ENCODE measurements around the gene ASIC1.
A peak's percentile ranks its signal among the peaks of the same experiment; 100 is the strongest.
"Not testable (repeated sequence)": the region's sequence is repeated elsewhere in the genome, so short reads cannot be mapped to it uniquely, and the experiment has no call there.

Gene ASIC1

DNA sequence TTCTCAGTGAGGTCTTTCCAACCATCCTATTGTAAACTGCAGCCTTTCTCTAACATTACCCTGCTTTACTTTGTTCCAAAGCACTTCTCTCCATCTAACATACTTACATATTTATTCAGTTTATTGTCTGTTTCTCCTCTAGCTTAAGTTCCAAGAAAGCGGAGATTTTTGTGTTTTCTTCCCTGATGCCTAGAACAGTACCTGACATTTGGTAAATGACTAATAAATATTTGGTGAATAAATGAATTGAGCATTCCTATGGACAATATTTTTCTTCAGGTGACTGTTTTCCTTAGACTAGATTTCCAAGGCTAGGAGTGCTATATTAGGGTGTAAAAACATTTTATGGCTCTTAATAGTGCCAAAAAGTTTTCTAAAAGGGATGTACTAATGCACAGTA is 34.5 kb upstream of the ASIC1 start:
- Histone ChIP-seq H3K9me3 (no peaks in the 10 kb centered on the region), H3K36me3 (peaks cover 23% of the 10 kb centered on the region; the same call in 1 of the 2 replicates), H3K4me2 (peak overlapping the region; percentile 84), H4K20me1 (peaks cover 33% of the 10 kb centered on the region), H3K4me1 (peaks cover 34% of the 10 kb centered on the region), H3K4me3 (no peak overlapping the region), H3K27me3 (no peaks in the 10 kb centered on the region), H3K27ac (no peak overlapping the region), H3K9ac (no peak overlapping the region)
- no peak for TF ChIP-seq Cebpa-rat (IDR thresholded peaks at IDR 0.05)

DNA sequence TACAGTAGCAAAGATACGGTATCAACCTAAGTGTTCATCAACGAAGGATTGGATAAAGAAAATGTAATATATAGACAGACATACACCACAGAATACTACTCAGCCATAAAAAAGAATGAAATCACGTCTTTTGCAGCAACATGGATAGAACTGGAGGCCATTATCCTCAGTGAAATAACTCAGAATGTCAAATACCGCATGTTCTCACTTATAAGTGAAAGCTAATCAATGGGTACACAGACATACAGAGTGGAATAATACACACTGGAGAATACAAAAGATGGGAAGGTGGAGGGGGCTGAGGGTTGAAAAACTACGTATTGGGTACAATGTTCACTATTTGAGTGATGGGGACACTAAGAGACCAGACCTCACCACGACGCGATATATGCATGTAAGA is 33.2 kb upstream of the ASIC1 start:
- Histone ChIP-seq H3K9me3 (no peaks in the 10 kb centered on the region), H3K4me1 (peaks cover 34% of the 10 kb centered on the region), H3K4me3 (peak overlapping the region; percentile 94), H4K20me1 (peaks cover 20% of the 10 kb centered on the region), H3K9ac (peak overlapping the region; percentile 91), H3K27ac (peak overlapping the region; percentile 91; the same call in 1 of the 2 replicates), H3K4me2 (peak overlapping the region; percentile 84), H3K36me3 (peaks cover 17% of the 10 kb centered on the region; the same call in 1 of the 2 replicates), H3K27me3 (no peaks in the 10 kb centered on the region)
- TF ChIP-seq Cebpa-rat (IDR thresholded peaks at IDR 0.05), result no peak

DNA sequence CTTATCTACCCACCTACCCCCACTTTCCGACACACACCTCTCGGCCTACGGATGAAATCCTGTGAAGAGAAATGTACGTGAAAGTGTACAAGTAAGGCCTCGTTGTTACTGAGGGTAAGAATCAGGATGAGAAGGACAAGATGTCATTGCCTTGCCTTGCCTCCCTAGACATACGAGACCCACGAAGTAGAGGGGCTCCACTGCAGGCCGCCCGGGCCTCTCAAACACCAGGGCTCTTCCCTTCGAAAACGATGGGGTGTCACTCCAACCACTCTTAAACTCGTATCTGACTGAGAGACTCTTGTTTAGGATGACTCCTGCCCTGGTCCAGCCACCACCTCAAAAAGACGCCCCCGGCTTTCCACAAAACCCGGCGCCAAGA is 32.6 kb upstream of the ASIC1 start:
- Histone ChIP-seq H3K4me3 (peak overlapping the region; percentile 94), H4K20me1 (peaks cover 15% of the 10 kb centered on the region), H3K4me1 (peaks cover 34% of the 10 kb centered on the region), H3K4me2 (peak overlapping the region; percentile 84), H3K9me3 (no peaks in the 10 kb centered on the region), H3K27ac (peak overlapping the region; percentile 91), H3K36me3 (peaks cover 15% of the 10 kb centered on the region; the same call in 1 of the 2 replicates), H3K9ac (peak overlapping the region; percentile 91), H3K27me3 (no peaks in the 10 kb centered on the region)
- TF ChIP-seq Cebpa-rat (IDR thresholded peaks at IDR 0.05), result no peak

DNA sequence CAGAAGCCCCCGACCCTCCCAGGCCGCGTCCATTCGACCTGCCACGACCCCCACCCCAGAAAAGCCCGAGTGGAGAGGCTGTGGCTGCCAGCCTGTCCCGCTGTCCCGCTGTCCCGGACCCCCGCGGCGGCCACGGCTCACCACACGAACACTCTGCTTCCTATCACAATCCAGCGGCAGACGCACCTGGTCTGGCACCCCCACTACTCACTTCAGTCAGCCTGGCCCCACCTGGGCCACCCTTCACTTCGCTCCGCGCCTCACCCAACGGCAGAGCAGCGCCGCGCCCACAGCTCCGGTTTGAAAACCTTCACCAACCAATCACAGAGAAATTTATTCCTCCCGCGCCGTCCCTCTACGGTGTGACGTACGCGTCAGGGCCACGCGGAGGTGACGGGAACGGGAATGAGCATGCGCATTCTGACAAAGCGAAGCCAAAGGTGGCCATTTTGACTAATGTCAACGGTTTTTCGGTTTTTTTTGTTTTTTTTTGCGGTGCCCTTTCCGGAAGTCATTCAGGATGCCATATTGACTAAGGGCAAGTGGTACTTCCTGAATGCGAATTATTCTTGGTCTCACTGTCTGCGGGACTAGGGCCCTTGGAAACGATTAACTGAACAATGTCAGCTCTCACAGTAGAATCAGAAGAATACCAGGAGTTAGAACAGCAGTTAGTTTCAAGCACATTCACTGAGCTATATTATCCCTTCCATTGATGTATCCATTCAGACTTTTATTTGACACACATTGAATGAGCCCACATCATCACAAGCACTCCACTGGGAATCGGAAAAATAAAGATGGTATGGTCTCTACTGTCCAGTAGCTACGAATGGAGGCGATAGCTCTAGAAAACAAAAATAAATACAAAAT is 32.0 kb upstream of the ASIC1 start, which contains the start of gene RACGAP1:
TSS of gene RACGAP1 (minus strand) at position 308 of the 873 bp plus-strand sequence. CDS start 8,779 bp downstream, outside the sequence.
- peaks cover 34% of the 10 kb centered on the region for H3K4me1 ChIP-seq
- peaks cover 9% of the 10 kb centered on the region for H4K20me1 ChIP-seq
- H3K36me3 ChIP-seq, result peaks cover 15% of the 10 kb centered on the region; the same call in 1 of the 2 replicates
- peak within 1 kb of the TSS; percentile 91 for H3K9ac ChIP-seq
- no peaks in the 10 kb centered on the region for H3K9me3 ChIP-seq
- H3K4me3 ChIP-seq, result peak within 1 kb of the TSS; percentile 94
- no peak for TF ChIP-seq Cebpa-rat (IDR thresholded peaks at IDR 0.05)
- H3K27ac ChIP-seq, result peak within 1 kb of the TSS; percentile 91
- peak within 1 kb of the TSS; percentile 84 for H3K4me2 ChIP-seq
- no peaks in the 10 kb centered on the region for H3K27me3 ChIP-seq

DNA sequence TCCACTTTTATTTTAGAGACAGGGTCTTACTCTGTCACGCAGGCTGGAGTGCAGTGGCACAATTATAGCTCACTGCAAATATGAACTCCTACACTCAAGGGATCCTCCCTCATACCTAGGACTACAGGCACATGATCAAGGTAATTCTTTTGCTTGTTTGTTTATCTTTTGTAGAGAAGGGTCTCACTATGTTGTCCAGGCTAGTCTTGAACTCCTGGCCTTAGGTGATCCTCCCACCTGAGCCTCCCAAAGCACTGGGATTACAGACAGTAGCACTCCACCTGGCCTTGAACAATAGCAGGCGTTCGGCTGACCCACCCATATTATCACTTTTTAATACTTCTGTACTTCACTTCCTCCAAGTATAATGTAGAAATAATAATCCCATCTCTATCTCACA is 30.7 kb upstream of the ASIC1 start:
- Histone ChIP-seq H3K4me3 (no peak overlapping the region), H3K4me1 (peaks cover 34% of the 10 kb centered on the region), H3K4me2 (no peak overlapping the region), H3K27me3 (no peaks in the 10 kb centered on the region), H3K36me3 (peaks cover 9% of the 10 kb centered on the region; the same call in 1 of the 2 replicates), H3K9me3 (no peaks in the 10 kb centered on the region), H3K27ac (no peak overlapping the region), H4K20me1 (no peaks in the 10 kb centered on the region), H3K9ac (no peak overlapping the region)
- TF ChIP-seq Cebpa-rat (IDR thresholded peaks at IDR 0.05), result no peak

DNA sequence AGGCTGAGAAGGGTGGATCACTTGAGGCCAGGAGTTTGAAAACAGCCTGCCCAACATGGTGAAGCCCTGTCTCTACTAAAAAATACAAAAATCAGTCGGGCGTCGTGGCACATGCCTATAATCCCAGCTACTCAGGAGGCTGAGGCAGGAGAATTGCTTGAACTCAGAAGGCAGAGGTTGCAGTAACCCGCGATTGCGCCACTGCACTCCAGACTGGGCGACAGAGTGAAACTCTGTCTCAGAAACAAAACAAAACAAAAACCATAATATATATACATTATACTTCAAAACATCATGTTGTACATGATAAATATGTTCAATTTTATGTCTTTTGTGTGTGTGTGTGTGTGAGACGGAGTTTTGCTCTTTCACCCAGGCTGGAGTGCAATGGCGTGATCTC is 26.9 kb upstream of the ASIC1 start:
- not testable (repeated sequence) for H3K9me3 ChIP-seq, H3K9ac ChIP-seq, H3K36me3 ChIP-seq, H3K4me3 ChIP-seq, H3K4me2 ChIP-seq, H4K20me1 ChIP-seq, H3K27me3 ChIP-seq, H3K27ac ChIP-seq
- peaks cover 15% of the 10 kb centered on the region for H3K4me1 ChIP-seq

DNA sequence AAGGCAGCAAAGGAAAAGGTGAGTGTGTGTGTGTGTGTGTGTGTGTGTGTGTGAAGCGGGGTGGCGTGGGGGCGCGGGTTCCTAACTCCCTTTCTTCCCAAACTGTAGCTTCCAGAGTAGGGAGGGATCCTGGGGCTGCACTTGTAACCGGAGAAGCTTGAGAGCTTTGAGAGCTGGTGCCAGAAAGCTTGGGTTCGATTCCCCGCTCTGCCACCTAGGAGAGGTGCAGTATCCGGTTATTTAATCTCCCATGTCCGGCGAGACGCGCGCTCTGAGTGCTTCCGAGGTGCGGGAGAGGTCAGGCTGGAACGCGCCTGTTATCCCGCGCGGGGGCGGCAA is 24.9 kb upstream of the ASIC1 start:
- no peak overlapping the region for H3K9ac ChIP-seq
- H3K4me1 ChIP-seq, result peaks cover 8% of the 10 kb centered on the region; the same call in 1 of the 2 replicates
- H3K9me3 ChIP-seq, result no peaks in the 10 kb centered on the region
- H3K4me3 ChIP-seq, result no peak overlapping the region
- H3K27me3 ChIP-seq, result no peaks in the 10 kb centered on the region
- TF ChIP-seq Cebpa-rat (IDR thresholded peaks at IDR 0.05), result no peak
- no peak overlapping the region for H3K4me2 ChIP-seq
- H4K20me1 ChIP-seq, result no peaks in the 10 kb centered on the region
- H3K36me3 ChIP-seq, result no peaks in the 10 kb centered on the region
- no peak overlapping the region for H3K27ac ChIP-seq

DNA sequence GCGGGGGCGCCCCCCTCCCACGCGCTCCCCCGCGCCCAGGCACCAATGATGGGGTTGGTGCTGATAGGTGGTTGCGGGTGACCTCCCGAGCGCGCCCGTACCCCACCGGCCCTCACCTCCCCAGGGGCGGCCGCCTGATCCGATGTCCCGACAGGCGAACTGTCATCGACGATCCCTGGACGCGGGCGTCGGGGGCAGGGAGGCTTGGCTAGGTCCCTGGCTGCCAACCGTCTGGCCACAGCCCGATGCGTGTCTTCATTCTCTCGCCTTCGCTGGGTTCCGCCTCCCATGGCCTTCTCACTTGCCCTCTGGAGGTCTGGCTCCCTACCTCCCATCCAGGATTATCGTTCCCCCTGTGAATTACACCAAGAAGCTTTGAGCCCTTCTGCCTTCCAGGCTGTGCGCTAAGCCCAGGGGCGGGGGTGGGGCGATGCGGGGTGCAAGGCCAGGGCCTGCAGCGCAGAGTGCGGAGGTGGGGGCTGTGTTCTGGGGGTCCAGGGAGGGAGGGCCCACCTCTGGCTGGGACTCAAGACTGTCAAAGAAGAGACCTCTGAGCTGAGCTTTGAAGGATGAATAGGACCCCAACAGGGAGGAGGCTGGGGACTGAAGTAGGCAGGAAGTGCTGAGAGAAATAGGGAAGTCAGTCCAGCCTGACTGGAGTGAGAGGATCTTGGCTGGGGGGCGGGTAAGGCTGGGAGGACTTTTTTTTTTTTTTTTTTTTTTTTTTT is 24.4 kb upstream of the ASIC1 start:
- Histone ChIP-seq H3K4me1 (peaks cover 8% of the 10 kb centered on the region; the same call in 1 of the 2 replicates), H3K27me3 (no peaks in the 10 kb centered on the region), H4K20me1 (no peaks in the 10 kb centered on the region), H3K27ac (no peak overlapping the region), H3K9me3 (no peaks in the 10 kb centered on the region), H3K36me3 (no peaks in the 10 kb centered on the region), H3K4me3 (no peak overlapping the region), H3K9ac (no peak overlapping the region), H3K4me2 (peak overlapping the region; percentile 24; the same call in 1 of the 2 replicates)
- TF ChIP-seq Cebpa-rat (IDR thresholded peaks at IDR 0.05), result no peak

DNA sequence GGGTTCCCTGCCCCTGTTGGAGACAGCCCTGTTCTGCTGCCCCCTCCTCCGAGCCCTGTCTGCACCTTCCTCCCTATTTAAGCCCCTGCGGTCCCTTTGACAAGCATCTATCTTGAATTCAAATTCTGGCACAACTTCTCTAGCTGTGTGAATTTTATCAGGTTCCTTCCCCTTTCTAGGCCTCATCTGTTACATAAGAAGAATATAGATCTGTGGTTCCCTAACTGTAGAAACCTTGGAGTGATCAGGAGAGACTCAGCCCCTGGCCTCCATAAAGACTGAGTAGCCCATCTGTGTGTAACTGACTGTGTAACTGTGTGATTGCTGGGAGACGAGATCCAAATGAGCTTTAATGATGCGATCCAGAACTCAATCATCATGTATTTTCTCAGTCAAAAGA is 19.1 kb upstream of the ASIC1 start:
- H3K9ac ChIP-seq, result no peak overlapping the region
- peaks cover 6% of the 10 kb centered on the region; the same call in 1 of the 2 replicates for H3K4me1 ChIP-seq
- no peaks in the 10 kb centered on the region for H3K36me3 ChIP-seq
- H3K27ac ChIP-seq, result no peak overlapping the region
- H3K27me3 ChIP-seq, result no peaks in the 10 kb centered on the region
- H3K4me2 ChIP-seq, result no peak overlapping the region
- H3K4me3 ChIP-seq, result no peak overlapping the region
- H4K20me1 ChIP-seq, result no peaks in the 10 kb centered on the region
- no peak for TF ChIP-seq Cebpa-rat (IDR thresholded peaks at IDR 0.05)
- no peaks in the 10 kb centered on the region for H3K9me3 ChIP-seq
